NCI-H446 treated with DMSO at 0.1 percent for 48 hours (cell line): Measurements from ENCODE around the gene A2ML1.
"Not testable (repeated sequence)": the region's sequence is repeated elsewhere in the genome, so short reads cannot be mapped to it uniquely, and the experiment has no call there.

Source experiments
- DNase-seq: peaks from one replicate; lab custom pipeline; 2025; lab: John Stamatoyannopoulos, UW

A2ML1 gene

DNA sequence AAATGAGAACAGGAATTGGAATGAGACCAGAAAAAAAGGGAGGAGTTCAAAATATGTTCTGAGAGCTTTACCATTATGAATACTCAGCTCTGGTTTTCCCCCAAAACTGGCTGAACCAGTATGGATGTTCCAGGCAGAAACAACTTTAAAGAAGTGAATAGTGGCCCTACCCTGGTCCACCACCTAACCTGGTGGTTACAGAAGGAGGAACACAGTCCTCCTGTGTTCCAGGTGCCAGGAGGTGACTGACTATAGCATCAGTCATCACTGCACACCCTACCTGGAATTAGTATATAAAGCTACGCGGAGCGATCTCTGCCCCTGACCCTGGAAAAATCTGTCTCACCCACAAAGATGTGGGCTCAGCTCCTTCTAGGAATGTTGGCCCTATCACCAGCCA is at the start of gene A2ML1:
Gene A2ML1 (plus strand): TSS at position 324 of the 400 bp plus-strand sequence. CDS start 31 bp downstream, at position 355.
- DNase-seq: no peak

- DNase-seq: no peak
Observed at GRCh38 chr12:8773461-8773860, 49.0 kb upstream of the A2ML1 start.

DNA sequence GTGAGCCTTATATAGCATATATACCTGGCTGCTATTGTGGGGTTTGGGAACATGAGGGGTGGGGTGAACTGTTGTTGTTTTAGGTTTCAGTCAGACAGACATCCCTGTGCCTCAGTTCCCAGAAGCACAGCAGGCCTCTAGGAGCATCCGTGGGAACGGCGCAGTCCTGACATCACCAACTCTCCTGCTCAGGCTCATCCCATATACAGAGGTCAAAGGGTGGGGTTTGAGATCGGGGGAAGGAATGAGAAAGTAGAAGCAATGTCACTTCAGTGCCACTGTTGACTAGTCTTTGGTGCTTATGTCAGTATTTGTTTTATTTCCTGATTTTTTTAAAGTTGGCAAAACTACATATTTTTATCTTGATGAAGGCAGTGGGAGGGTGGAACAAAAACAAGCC is 43.1 kb upstream of the A2ML1 start:
- DNase-seq: no peak

GRCh38 chr12:8779862-8780261 is 42.6 kb upstream of the A2ML1 start:
- no peak for DNase-seq

- DNase-seq: peak; percentile 14
Observed at GRCh38 chr12:8780389-8780788, 42.0 kb upstream of the A2ML1 start.

GRCh38 chr12:8781381-8782127 is 40.9 kb upstream of the A2ML1 start:
- DNase-seq: no peak

- DNase-seq: no peak
Observed at GRCh38 chr12:8784290-8784888, 38.0 kb upstream of the A2ML1 start.

DNA sequence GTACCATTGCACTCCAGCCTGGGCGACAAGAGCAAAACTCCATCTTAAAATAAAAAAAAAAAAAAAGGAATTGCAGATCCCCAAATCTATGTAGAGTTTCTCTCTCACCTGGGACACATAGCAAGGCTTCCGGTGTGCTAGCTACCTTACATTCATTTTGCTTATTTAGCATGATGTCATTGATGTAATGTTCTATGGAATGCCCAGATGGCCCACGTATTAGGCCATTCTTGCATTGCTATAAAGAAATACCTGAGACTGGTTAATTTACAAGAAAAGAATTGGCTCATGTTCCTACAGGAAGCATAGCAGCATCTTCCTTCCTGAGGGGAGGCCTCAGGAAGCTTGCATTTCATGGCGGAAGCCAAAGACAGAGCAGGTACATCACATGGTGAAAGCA is 36.9 kb upstream of the A2ML1 start:
- DNase-seq: no peak

DNA sequence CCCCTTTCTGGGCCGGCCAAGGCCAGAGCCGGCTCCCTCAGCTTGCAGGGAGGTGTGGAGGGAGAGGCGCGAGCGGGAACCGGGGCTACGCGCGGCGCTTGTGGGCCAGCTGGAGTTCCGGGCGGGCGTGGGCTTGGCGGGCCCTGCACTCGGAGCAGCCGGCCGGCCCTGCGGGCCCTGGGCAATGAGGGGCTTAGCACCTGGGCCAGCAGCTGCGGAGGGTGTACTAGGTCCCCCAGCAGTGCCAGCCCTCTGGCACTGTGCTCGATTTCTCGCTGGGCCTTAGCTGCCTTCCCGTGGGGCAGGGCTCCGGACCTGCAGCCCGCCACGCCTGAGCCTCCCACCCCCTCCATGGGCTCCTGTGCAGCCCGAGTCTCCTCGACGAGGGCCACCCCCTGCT is 35.2 kb upstream of the A2ML1 start:
- not testable (repeated sequence) for DNase-seq

GRCh38 chr12:8788706-8789105 is 33.7 kb upstream of the A2ML1 start:
- DNase-seq: not testable (repeated sequence)

- not testable (repeated sequence) for DNase-seq
Observed at GRCh38 chr12:8789341-8790013, 32.9 kb upstream of the A2ML1 start.

GRCh38 chr12:8793226-8793625 is 29.2 kb upstream of the A2ML1 start:
- DNase-seq: not testable (repeated sequence)

GRCh38 chr12:8794611-8795010 is 27.8 kb upstream of the A2ML1 start:
- not testable (repeated sequence) for DNase-seq

- no peak for DNase-seq
Observed at GRCh38 chr12:8796831-8797626, 25.4 kb upstream of the A2ML1 start.

DNA sequence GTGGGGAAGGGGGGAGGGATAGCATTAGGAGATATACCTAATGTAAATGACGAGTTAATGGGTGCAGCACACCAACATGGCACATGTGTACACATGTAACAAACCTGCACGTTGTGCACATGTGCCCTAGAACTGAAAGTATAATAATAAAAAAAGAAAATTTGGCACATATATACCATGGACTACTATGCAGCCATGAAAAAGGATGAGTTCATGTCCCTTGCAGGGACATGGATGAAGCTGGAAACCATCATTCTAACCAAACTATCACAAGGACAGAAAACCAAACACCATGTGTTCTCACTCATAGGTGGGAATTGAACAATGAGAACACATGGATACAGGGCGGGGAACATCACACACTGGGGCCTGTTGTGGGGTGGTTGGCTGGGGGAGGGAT is 21.2 kb upstream of the A2ML1 start:
- DNase-seq: not testable (repeated sequence)

- DNase-seq: not testable (repeated sequence)
Observed at GRCh38 chr12:8804833-8805232, 17.6 kb upstream of the A2ML1 start.

DNA sequence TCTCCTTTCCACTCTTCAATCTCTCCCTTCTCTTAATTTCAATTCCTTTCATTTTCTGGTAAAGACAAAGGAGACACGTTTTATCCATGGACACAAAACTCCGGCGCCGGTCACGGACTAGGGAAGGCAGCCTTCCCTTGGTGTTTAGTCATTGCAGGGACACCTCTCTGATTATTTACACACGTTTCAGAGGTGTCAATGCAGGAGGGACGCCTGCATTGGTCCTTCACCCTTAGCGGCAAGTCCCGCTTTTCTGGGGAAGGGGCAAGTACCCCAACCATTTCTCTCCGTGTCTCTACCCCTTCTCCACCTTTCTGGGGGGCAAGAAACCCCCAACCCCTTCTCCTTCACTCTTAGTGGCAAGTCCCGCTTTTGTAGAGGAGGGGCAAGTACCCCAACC is 16.9 kb upstream of the A2ML1 start:
- DNase-seq: not testable (repeated sequence)

- not testable (repeated sequence) for DNase-seq
Observed at GRCh38 chr12:8807084-8807483, 15.3 kb upstream of the A2ML1 start.

DNA sequence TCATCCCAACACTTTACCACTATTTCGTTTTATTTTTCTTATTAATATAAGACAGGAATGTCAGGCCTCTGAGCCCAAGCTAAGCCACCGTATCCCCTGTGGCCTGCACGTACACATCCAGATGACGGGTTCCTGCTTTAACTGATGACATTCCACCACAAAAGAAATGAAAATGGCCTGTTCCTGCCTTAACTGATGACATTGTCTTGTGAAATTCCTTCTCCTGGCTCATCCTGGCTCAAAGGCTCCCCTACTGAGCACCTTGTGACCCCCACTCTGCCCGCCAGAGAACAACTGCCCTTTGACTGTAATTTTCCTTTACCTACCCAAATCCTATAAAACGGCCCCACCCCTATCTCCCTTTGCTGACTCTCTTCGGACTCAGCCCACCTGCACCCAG is 12.3 kb upstream of the A2ML1 start:
- DNase-seq: not testable (repeated sequence)

DNA sequence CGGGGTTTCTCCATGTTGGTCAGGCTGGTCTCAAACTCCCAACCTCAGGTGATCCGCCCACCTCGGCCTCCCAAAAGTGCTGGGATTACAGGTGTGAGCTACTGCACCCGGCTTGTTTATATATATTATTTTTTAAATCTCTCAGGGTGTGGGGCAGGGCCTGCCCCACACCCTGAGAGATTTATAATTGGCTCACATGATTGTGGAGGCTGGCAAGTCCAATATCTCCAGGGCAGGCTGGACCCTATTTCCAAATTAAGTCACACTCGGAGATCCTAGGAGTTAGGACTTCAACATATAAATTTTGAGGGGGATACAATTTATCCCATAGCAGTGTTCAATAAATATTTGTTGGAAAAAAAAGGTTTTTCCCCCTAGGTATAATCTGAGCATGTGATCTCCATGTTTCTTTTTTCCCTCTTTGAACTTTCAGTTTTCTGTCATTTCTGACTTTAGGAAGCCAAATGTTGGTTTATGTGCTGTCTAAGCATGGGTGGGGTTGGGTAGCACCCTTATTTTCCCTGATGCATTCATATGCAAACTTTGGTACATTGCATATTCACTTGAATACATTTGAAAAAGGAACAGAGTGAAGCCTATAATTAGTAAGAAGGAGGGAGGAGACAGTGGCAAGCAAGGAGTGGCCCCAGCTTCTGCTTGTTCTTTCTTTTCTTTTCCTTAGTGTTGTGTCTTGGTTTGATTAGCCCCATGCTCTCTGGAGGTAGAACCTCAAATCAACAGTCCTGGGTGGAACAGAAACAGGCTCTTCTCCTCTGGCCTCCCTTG is 8.7 kb upstream of the A2ML1 start:
- no peak for DNase-seq

- DNase-seq: no peak
Observed at GRCh38 chr12:8816448-8817050, 5.9 kb upstream of the A2ML1 start.
